T-helper 2 cell treated with Interferon-gamma antibody and Interleukin-4, amounts not matched to agents 5 μg/mL and 100 μg/mL, for 36 hours (primary cell): ENCODE data around the gene PPARA.
"Not testable (repeated sequence)": the region's sequence is repeated elsewhere in the genome, so short reads cannot be mapped to it uniquely, and the experiment has no call there.

Source experiments
- DNase-seq: peaks from one replicate; pipeline ENCODE4 v3.0.0; 2021; ENCODE audit warnings: low spot score
- H3K27ac Mint-ChIP-seq: one replicate; pipeline ENCODE4 v1.8.0; 2021; ENCODE audit warnings: mild to moderate bottlenecking, mixed read lengths
- H3K27me3 Mint-ChIP-seq: one replicate; pipeline ENCODE4 v1.8.0; 2021; ENCODE audit warnings: low read depth, mixed read lengths
- H3K36me3 Mint-ChIP-seq: one replicate; pipeline ENCODE4 v1.8.0; 2021; ENCODE audit warnings: low read depth, mixed read lengths
- H3K4me1 Mint-ChIP-seq: one replicate; pipeline ENCODE4 v1.8.0; 2021; ENCODE audit warnings: low read depth, mixed read lengths
- H3K4me3 Mint-ChIP-seq: one replicate; pipeline ENCODE4 v1.8.0; 2022; ENCODE audit warnings: mild to moderate bottlenecking, moderate library complexity, mixed read lengths
- H3K9me3 Mint-ChIP-seq: one replicate; pipeline ENCODE4 v1.8.0; 2021; ENCODE audit warnings: mixed read lengths

Gene PPARA

DNA sequence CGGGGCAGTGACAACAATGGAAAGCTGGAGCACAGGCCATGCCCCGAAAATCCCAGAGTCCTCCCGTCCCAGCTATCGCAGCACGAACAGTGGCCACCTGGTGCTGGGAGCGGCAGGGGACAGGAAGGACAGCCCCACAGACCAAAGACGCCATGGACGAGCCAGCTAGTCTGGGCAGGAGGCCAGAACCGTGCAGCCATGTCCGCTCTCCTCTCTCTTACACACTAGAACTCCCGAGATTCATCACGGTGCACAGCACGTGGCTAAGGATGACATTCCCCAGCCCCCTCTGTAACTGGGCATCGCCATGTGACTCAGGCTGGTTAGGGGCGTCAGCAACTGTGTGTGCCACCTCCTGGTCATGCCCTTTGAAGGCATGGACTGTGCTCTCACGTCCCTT lies 95.2 kb downstream of the PPARA start:
- no peaks in the 10 kb centered on the region for H3K9me3 Mint-ChIP-seq
- no peak overlapping the region for H3K4me3 Mint-ChIP-seq
- peaks cover 2% of the 10 kb centered on the region for H3K36me3 Mint-ChIP-seq
- H3K4me1 Mint-ChIP-seq, result peaks cover 7% of the 10 kb centered on the region
- no peak for DNase-seq
- no peaks in the 10 kb centered on the region for H3K27me3 Mint-ChIP-seq
- no peak overlapping the region for H3K27ac Mint-ChIP-seq

DNA sequence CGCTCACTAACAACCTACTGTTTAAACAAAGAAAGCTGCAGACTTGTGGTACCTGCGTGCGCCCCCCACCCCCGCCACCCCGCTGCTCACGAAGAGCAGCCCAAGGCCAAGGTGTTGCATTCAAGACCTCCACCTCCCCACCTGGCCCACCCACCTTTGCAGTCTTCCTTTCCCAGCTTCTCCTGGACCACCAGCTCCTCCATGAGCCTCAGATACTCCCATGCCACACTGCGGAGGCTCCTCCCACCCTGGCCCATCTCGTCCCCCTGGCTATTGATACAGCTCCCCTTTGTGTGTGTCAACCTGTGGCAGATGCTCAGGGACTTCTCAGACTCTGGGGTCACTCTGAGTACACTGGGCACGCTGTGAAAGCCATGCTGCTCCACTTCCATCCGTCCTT lies 95.9 kb downstream of the PPARA start:
- DNase-seq, result no peak
- Mint-ChIP-seq H3K27ac (no peak overlapping the region), H3K36me3 (peaks cover 2% of the 10 kb centered on the region), H3K4me1 (peaks cover 7% of the 10 kb centered on the region), H3K27me3 (no peaks in the 10 kb centered on the region), H3K4me3 (no peak overlapping the region), H3K9me3 (no peaks in the 10 kb centered on the region)

DNA sequence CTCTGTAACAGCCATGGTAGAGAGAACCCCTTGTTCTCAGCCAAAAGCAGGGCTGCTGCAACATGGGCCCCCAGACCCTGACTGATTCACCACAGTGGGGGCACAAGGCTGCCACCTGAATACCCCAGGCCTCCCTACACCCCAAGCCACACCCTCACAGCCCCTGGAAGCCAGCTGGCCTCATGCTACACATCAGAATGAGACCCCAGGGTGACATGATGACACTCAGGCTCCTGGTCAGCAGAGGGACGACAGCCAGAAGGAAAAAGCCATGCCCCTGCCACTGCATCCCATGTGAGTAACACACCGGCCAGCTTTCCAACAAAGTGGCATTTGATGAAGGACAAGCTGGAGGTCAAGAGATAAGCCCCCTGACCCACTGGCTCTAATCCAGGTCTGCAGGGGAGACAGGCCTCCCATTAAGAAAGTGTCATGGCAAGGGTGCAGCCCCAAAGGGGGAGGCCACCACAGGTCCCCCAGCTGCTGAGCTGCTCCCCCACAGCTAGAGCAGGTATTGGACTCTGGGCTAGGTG lies 97.2 kb downstream of the PPARA start:
- DNase-seq, result no peak
- Mint-ChIP-seq H3K4me1 (peaks cover 15% of the 10 kb centered on the region), H3K4me3 (no peak overlapping the region), H3K27ac (no peak overlapping the region), H3K36me3 (peaks cover 2% of the 10 kb centered on the region), H3K9me3 (no peaks in the 10 kb centered on the region), H3K27me3 (no peaks in the 10 kb centered on the region)

DNA sequence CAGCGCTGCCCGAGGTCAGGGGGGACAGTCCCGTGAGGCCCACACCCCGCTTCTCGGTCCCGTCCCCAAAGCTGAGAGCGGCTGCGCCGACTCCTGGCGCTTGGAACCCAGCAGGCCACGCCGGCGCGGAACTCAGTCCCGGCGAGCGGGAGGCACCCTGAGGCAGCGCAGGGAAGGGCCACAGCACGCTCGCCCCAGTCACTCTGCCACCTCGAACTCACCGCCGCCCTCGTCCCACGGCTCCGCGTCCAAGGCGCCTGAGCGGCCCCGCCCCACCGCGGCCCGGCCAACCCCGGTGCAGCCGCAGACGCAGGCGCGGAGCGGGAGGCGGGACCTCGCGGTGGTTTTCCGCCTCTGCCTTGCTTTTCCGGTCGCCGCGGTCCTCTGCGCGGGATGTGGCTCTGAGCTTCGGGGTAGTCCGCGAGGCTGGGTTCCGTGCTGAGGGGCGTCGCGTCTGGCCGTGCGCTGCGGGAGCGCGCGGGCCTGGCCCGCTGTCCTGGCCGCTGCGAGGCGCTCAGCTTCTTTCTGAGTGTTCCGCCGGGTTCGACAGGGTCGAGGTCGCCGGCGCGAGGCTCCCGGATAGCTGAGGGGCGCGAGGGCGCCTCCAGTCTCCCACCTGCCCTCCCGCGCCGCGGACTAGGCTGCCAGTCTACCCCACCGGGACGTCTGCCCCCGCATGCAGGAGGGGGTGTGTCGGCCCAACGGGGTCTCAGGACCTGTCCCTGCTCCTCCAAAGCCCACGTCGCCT lies 99.9 kb downstream of the PPARA start, which contains the start of gene CDPF1:
Gene CDPF1, minus strand, starts transcription at position 259 of the 748 bp plus-strand sequence. CDS start 2,009 bp downstream, outside the sequence.
- Mint-ChIP-seq H3K4me3 (peak within 1 kb of the TSS; percentile 84), H3K9me3 (no peaks in the 10 kb centered on the region), H3K27me3 (no peaks in the 10 kb centered on the region), H3K4me1 (peaks cover 22% of the 10 kb centered on the region), H3K27ac (peak within 1 kb of the TSS; percentile 80), H3K36me3 (peaks cover 7% of the 10 kb centered on the region)
- peak; percentile 94 for DNase-seq

GRCh38 chr22:46250783-46251125 lies 100.4 kb downstream of the PPARA start:
- DNase-seq, result no peak
- Mint-ChIP-seq H3K27me3 (no peaks in the 10 kb centered on the region), H3K27ac (peak overlapping the region; percentile 80), H3K9me3 (no peaks in the 10 kb centered on the region), H3K4me1 (peaks cover 22% of the 10 kb centered on the region), H3K36me3 (peaks cover 7% of the 10 kb centered on the region), H3K4me3 (peak overlapping the region; percentile 84)

GRCh38 chr22:46251266-46251665 lies 100.9 kb downstream of the PPARA start:
- Mint-ChIP-seq H3K9me3 (no peaks in the 10 kb centered on the region), H3K4me1 (peaks cover 22% of the 10 kb centered on the region), H3K36me3 (peaks cover 7% of the 10 kb centered on the region), H3K4me3 (peak overlapping the region; percentile 84), H3K27ac (peak overlapping the region; percentile 80), H3K27me3 (no peaks in the 10 kb centered on the region)
- no peak for DNase-seq

GRCh38 chr22:46251816-46252380 lies 101.6 kb downstream of the PPARA start:
- Mint-ChIP-seq H3K36me3 (peaks cover 5% of the 10 kb centered on the region), H3K4me3 (peak overlapping the region; percentile 84), H3K27me3 (peaks cover 5% of the 10 kb centered on the region), H3K9me3 (no peaks in the 10 kb centered on the region), H3K27ac (peak overlapping the region; percentile 58), H3K4me1 (peaks cover 22% of the 10 kb centered on the region)
- peak; percentile 24 for DNase-seq

DNA sequence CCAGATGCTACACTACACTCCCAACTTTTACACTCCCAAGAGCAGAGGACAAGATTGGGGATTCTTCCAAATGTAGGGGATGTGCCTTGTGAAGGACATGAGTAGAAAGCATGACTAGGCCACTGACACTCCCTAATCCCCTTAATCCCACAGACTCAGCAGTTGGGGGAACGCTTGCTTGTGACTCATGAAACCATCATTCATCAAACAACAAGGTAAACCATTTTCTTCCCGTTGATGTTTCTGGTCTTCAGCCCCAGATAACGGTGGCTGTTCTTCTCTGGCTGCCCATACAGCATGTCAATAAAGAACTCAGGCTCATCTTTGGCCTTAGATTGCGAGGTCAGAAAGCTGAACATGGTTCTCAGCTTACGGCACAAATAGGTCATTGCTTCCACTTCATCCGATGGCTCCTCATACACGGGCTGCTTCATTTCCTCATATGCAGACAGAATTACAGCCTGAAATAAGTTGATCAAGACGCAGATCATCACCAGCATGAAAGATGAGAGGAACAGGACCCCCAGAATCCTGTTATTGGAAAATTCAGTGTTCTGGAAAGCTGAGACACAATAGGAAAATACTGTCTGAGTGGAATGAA lies 106.1 kb downstream of the PPARA start:
- Mint-ChIP-seq H3K9me3 (no peaks in the 10 kb centered on the region), H3K27ac (no peak overlapping the region), H3K4me1 (peaks cover 12% of the 10 kb centered on the region), H3K4me3 (no peak overlapping the region), H3K27me3 (peaks cover 48% of the 10 kb centered on the region), H3K36me3 (peaks cover 5% of the 10 kb centered on the region)
- no peak for DNase-seq

DNA sequence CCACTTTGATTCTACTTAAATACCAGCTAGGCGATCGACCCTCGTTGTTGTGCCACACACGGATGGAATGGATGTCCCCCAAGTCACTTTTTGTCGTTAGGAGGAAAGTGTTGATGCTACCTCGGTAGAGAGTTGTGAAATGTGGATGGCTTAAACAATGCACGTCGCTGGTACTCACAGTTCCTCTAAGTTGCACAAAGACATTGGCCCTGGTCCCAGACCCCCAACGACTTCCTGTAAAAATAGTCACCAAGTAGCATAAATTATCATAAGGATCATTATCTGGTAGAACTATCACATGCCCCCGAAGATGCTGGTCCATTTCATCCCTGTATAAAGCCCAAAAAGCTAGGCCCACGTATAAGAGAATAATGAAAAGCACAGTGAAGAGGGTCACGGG lies 109.0 kb downstream of the PPARA start:
- H3K27ac Mint-ChIP-seq, result no peak overlapping the region
- no peak for DNase-seq
- H3K4me3 Mint-ChIP-seq, result no peak overlapping the region
- H3K36me3 Mint-ChIP-seq, result peaks cover 6% of the 10 kb centered on the region
- peaks cover 3% of the 10 kb centered on the region for H3K4me1 Mint-ChIP-seq
- H3K27me3 Mint-ChIP-seq, result peaks cover 71% of the 10 kb centered on the region
- peaks cover 9% of the 10 kb centered on the region for H3K9me3 Mint-ChIP-seq

DNA sequence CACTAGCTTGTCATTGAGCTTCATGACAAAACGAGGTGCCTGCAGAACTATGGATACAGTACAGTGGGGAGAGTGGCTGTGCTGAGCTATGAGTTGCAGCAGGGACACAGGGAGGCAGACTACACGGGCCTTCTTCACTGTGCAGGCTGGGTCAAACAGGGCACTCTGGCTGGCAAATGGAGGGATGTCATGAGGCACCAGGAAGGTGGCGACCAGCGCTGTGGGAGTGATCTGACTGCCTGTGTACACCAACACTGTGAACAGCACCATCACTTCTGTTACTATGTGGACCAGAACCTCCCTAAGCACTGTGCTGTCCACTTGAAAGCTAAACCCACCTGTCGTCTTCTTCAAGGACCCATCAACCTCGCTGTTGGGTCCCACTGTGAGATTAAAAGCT lies 109.7 kb downstream of the PPARA start:
- peaks cover 4% of the 10 kb centered on the region for H3K36me3 Mint-ChIP-seq
- DNase-seq, result no peak
- no peak overlapping the region for H3K4me3 Mint-ChIP-seq
- no peak overlapping the region for H3K27ac Mint-ChIP-seq
- H3K27me3 Mint-ChIP-seq, result peaks cover 76% of the 10 kb centered on the region
- no peaks in the 10 kb centered on the region for H3K4me1 Mint-ChIP-seq
- peaks cover 12% of the 10 kb centered on the region for H3K9me3 Mint-ChIP-seq

- DNase-seq, result peak; percentile 32
- peaks cover 6% of the 10 kb centered on the region for H3K36me3 Mint-ChIP-seq
- no peak overlapping the region for H3K4me3 Mint-ChIP-seq
- H3K27ac Mint-ChIP-seq, result no peak overlapping the region
- H3K4me1 Mint-ChIP-seq, result peaks cover 6% of the 10 kb centered on the region
- peaks cover 87% of the 10 kb centered on the region for H3K27me3 Mint-ChIP-seq
- H3K9me3 Mint-ChIP-seq, result peaks cover 18% of the 10 kb centered on the region
Observed at GRCh38 chr22:46262449-46263215, 112.3 kb downstream of the PPARA start.

DNA sequence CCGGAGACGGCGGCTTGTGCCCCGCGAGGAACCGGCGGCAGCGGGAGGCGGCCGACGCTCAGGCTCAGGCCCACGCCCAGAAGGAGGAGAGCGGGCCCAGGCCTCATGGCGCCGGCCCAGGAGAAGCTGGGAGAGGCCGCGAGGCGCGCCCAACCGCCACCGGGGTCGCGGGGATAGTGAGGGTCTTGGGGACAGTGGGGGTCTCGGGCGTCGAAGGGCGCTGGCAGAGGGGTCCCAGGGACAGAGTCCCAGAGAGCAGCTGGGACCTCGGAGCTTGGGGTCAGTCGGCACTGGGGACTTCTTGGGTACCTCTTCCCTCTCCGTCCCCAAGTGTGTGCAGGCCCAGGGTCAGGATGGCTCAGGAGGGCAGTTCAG lies 112.9 kb downstream of the PPARA start, which contains the start of gene PKDREJ:
Gene PKDREJ, minus strand, starts transcription at position 128 of the 375 bp plus-strand sequence. Its CDS starts 21 bp downstream, at position 107.
- H3K36me3 Mint-ChIP-seq, result peaks cover 7% of the 10 kb centered on the region
- H3K4me1 Mint-ChIP-seq, result peaks cover 7% of the 10 kb centered on the region
- H3K9me3 Mint-ChIP-seq, result peaks cover 18% of the 10 kb centered on the region
- peak within 1 kb of the TSS; percentile 43 for H3K4me3 Mint-ChIP-seq
- no peak for DNase-seq
- H3K27ac Mint-ChIP-seq, result peak within 1 kb of the TSS; percentile 38
- peaks cover 81% of the 10 kb centered on the region for H3K27me3 Mint-ChIP-seq

DNA sequence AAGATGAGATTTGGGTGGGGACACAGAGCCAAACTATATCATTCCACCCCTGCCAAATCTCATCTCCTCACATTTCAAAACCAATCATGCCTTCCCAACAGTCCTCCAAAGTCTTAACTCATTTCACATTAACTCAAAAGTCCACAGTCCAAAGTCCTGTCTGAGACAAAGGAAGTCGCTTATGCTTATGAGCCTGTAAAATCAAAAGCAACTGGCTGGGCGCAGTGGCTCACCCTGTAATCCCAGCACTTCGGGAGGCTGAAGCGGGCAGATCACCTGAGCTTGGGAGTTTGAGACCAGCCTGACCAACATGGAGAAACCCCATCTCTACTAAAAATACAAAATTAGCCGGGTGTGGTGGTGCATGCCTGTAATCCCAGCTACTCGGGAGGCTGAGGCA lies 114.2 kb downstream of the PPARA start:
- H3K27me3 Mint-ChIP-seq, result peaks cover 70% of the 10 kb centered on the region
- peaks cover 18% of the 10 kb centered on the region for H3K9me3 Mint-ChIP-seq
- not testable (repeated sequence) for H3K4me3 Mint-ChIP-seq, H3K36me3 Mint-ChIP-seq, H3K27ac Mint-ChIP-seq, DNase-seq
- H3K4me1 Mint-ChIP-seq, result peaks cover 13% of the 10 kb centered on the region
